Transverse colon (tissue), 4 donors: Measurements from ENCODE around the gene VENTX. TPM values are rescaled to one million over a fixed set of nuclear protein-coding genes. Genes with fewer than 3 reads are reported as not detected.

Experiments
- DNase-seq: peaks from one replicate; pipeline ENCODE4 v3.0.0-alpha.2; 2019
- H3K27ac ChIP-seq, 4 donors: fragments of 200-600 bp; sonication (generic); 2 replicates each; pipeline ENCODE4 v1.5.1; 2016 to 2018; ENCODE audit warnings: inconsistent platforms in 4 of 4
- H3K27me3 ChIP-seq: fragments of 200-600 bp; sonication (generic); 2 replicates; pipeline ENCODE4 v1.5.1; 2017; ENCODE audit warnings: inconsistent platforms
- H3K36me3 ChIP-seq, 4 donors: fragments of 200-600 bp; sonication (generic); 2 replicates each; pipeline ENCODE4 v1.5.1; 2017 to 2019; ENCODE audit warnings: inconsistent platforms in 4 of 4
- H3K4me1 ChIP-seq, 4 donors: fragments of 200-600 bp; sonication (generic); 2 replicates each; pipeline ENCODE4 v1.5.1; 2017 to 2020; ENCODE audit warnings: inconsistent platforms in 4 of 4
- H3K4me3 ChIP-seq, 4 donors: fragments of 200-600 bp; sonication (generic); 1 replicate in 1 of 4; 2 replicates in 3 of 4; pipeline versions ENCODE4 v1.5.1 to v1.6.1; 2017 to 2019; ENCODE audit warnings: inconsistent platforms in 4 of 4
- H3K9me3 ChIP-seq, 2 donors: fragments of 200-600 bp; sonication (generic); 2 replicates each; pipeline ENCODE4 v1.5.1; 2017 to 2019; ENCODE audit warnings: inconsistent platforms in 2 of 2
- EP300 ChIP-seq: sonication (generic); formaldehyde crosslinking; IDR thresholded peaks from one replicate; pipeline ENCODE4 v1.6.1; 2017; ENCODE audit warnings: antibody characterized with exemption, low read depth
- POLR2A ChIP-seq: fragments of 450-650 bp; IDR thresholded peaks from one replicate; pipeline ENCODE4 v1.6.1; 2016; ENCODE audit warnings: antibody characterized with exemption, mild to moderate bottlenecking, moderate library complexity
- POLR2AphosphoS5 ChIP-seq, 3 donors: sonication (generic); formaldehyde crosslinking; IDR thresholded peaks; one replicate each; pipeline ENCODE4 v1.6.1; 2016; ENCODE audit warnings: antibody characterized with exemption in 3 of 3
- whole genome bisulfite sequencing, 2 donors: methylation state at CpG; one replicate each; pipeline ENCODE4 v1.1.5; 2018; ENCODE audit warnings: low coverage in 1 of 2; 5-methylcytosine and 5-hydroxymethylcytosine counted together
- in situ Hi-C, 4 donors: fragments of 200-750 bp; cut with MboI; loops; one replicate each; pipeline versions ENCODE4 v1.15.0 to v1.15.1; 2017; ENCODE audit warnings: low sequenced_read_pairs in 3 of 4, low pct_ligation_motif_present in 1 of 4, low pct_unique_long_range_greater_than_20kb in 1 of 4
- intact Hi-C: fragments of 100-400 bp; cut with DNase I; formaldehyde crosslinking; loops from one replicate; pipeline ENCODE4 v1.15.1; 2023; ENCODE audit warnings: low total_unique reads
- total RNA-seq, 4 donors: library from RNA; depleted of rRNA; stranded (reverse); fragments of >200 nt; gene quantifications; one replicate each; pipeline ENCODE4 v1.1.0, GENCODE V29; 2016
- TF ChIP-seq, protein P1 (sequence below), 5 experiments: fragments of 200-600 bp in 3 of 5; fragments of 450-650 bp in 2 of 5; sonication (generic) in 3 of 5; IDR thresholded peaks; 1 replicate in 2 of 5; 2 replicates in 3 of 5; pipeline ENCODE4 v1.5.1; 2016 to 2017; ENCODE audit warnings: antibody characterized with exemption in 5 of 5, inconsistent platforms in 3 of 5, mild to moderate bottlenecking in 2 of 5, moderate library complexity in 1 of 5

VENTX gene
- total RNA-seq, 4 donors from 2014 or later, result 0.27 to 0.48 TPM; not detected in 2

DNA sequence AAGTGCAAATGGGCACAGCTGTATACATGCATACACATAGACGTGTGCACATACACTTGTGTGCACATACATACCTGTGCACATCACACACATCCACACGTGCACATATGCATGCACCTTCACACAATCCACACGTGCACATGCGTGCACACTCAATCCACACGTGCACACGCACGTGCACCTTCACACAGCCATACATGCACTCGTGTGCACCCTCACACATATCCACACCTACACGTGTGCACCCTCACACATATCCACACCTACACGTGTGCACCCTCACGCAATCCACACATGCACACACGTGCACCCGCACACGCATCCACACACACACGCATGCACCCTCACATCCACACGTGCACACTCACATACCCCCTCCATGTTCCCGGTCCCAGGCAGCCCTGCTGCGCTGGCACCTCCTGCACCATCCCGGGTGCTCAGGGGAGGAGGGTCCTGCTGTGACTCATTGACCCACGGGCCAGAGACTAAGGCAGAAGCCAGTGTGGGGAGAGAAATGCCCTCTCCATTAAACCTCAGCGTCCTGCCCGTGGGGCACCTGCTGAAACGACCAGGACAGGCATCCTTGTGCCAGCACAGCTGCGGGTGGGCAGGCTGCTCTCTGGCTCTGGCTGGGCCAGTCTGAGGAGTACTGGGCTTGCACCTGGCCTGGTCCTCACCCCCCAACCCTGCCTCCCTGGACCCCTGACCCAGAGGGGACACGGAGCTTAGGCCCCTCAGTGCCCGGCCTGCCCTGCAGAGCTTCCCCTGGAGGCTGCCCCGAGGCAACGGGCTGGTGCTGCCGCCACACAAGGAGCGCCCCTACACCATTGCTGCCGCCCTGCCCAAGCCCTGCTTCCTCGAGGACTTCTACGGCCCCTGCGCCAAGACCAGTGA is 25.4 kb upstream of the VENTX start:
- no peak for DNase-seq
- no peaks in the 10 kb centered on the region for H3K9me3 ChIP-seq
- no peak for TF ChIP-seq EP300
- no peak for TF ChIP-seq POLR2A
- TF ChIP-seq POLR2AphosphoS5 (IDR thresholded peaks at IDR 0.05), result no peak
- TF ChIP-seq, protein P1, sequence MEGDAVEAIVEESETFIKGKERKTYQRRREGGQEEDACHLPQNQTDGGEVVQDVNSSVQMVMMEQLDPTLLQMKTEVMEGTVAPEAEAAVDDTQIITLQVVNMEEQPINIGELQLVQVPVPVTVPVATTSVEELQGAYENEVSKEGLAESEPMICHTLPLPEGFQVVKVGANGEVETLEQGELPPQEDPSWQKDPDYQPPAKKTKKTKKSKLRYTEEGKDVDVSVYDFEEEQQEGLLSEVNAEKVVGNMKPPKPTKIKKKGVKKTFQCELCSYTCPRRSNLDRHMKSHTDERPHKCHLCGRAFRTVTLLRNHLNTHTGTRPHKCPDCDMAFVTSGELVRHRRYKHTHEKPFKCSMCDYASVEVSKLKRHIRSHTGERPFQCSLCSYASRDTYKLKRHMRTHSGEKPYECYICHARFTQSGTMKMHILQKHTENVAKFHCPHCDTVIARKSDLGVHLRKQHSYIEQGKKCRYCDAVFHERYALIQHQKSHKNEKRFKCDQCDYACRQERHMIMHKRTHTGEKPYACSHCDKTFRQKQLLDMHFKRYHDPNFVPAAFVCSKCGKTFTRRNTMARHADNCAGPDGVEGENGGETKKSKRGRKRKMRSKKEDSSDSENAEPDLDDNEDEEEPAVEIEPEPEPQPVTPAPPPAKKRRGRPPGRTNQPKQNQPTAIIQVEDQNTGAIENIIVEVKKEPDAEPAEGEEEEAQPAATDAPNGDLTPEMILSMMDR (IDR thresholded peaks at IDR 0.05), result no peak
- H3K4me1 ChIP-seq, result no peaks in the 10 kb centered on the region
- H3K27ac ChIP-seq, result no peak overlapping the region
- in situ Hi-C loops (no loop called here), intact Hi-C loops (no loop called here)
- H3K4me3 ChIP-seq, result no peak overlapping the region
- WGBS, 2 donors, result 86% methylated on average over 13 to 28 of the region's 34 CpGs
- no peaks in the 10 kb centered on the region for H3K36me3 ChIP-seq
- no peaks in the 10 kb centered on the region for H3K27me3 ChIP-seq

DNA sequence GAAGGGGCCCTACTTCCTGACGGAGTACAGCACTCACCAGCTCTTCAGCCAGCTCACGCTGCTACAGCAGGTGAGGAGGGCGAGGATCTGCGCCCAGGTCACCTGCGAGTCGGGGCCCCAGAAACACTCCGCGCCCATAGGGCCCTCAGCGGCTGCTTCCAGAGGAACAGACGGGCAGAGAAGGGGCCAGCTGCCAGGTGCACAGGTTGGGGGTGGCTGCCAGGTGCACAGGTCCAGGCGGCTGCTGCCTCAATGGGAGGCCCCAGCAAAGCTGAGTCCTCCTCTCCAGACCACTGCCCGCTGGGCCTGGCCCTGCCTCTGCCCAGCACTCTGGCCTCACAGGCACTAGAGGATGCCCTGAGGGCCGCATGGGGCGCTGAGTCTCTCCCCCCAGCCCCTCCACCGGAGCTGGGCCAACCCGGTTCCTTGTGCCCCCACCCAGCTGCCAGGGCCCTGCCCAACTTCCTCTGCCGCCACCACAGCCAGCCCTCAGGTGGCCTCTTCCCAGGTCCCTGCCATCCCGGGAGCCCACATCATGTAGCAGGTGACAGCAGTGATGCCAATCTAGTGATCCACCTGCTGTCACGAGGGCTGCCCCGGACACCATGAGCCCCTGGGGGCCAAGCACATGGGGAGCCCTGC is 24.7 kb upstream of the VENTX start:
- no peak overlapping the region for H3K4me3 ChIP-seq
- no peak overlapping the region for H3K27ac ChIP-seq
- no peaks in the 10 kb centered on the region for H3K4me1 ChIP-seq
- TF ChIP-seq EP300 (no peak), POLR2AphosphoS5 (IDR thresholded peaks at IDR 0.05) (no peak), POLR2A (no peak)
- TF ChIP-seq, protein P1 (IDR thresholded peaks at IDR 0.05), result no peak
- H3K27me3 ChIP-seq, result no peaks in the 10 kb centered on the region
- intact Hi-C loops (no loop called here), in situ Hi-C loops (no loop called here)
- no peaks in the 10 kb centered on the region for H3K36me3 ChIP-seq
- WGBS, 2 donors, result 74% methylated on average over 20 of the region's 20 CpGs; no CpG with 5 or more reads in 1 of the 2 donors
- H3K9me3 ChIP-seq, result no peaks in the 10 kb centered on the region
- DNase-seq, result no peak

DNA sequence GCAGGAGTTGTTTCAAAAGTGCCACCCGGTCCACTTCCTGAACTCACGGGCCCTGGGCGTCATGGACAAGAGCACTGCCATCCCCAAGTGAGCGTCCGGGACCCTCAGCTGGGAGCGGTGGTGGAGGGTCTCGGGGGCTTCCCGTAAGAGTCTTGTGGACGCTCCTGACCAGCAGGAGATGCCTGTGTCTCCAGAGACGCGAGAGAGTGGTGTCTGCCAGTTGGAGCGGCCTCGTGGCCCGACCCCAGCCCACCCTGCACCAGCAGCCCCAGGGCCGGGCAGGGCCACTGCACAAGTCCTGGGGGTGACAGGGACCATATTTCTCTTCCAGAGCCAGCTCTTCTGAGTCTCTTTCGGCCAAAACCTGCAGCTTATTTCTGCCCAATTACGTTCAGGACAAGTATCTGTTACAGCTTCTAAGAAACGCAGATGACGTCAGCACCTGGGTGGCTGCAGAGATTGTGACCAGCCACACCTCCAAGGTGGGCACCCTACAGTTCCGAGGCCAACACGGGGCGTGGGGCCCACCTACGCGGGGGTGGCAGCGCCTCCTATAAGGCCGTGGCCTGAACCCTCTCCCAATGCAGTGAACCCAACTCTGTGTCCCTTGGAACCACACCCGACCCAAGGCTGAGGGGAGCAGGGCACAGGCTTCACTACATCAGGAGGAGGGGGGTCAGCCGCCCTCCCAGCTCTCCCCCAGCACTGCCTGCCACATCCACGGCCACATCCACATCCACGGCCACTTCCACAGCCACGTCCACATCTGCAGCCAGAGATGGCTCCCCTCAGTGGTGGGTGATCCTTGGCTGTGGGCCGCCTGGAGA is 23.8 kb upstream of the VENTX start:
- no peaks in the 10 kb centered on the region for H3K4me1 ChIP-seq
- H3K36me3 ChIP-seq, result no peaks in the 10 kb centered on the region
- no peak overlapping the region for H3K27ac ChIP-seq
- no peak overlapping the region for H3K4me3 ChIP-seq
- no peaks in the 10 kb centered on the region for H3K9me3 ChIP-seq
- DNase-seq, result no peak
- H3K27me3 ChIP-seq, result no peaks in the 10 kb centered on the region
- intact Hi-C loops (no loop called here), in situ Hi-C loops (no loop called here)
- TF ChIP-seq EP300 (no peak), POLR2A (no peak), POLR2AphosphoS5 (IDR thresholded peaks at IDR 0.05) (no peak)
- TF ChIP-seq, protein P1 (IDR thresholded peaks at IDR 0.05), result no peak
- WGBS, 2 donors, result 83% methylated on average over 32 of the region's 32 CpGs; no CpG with 5 or more reads in 1 of the 2 donors
